KMS-11 (cell line): ENCODE measurements around the gene THY1.
A peak's percentile ranks its signal among the peaks of the same experiment; 100 is the strongest.
"Not testable (repeated sequence)": the region's sequence is repeated elsewhere in the genome, so short reads cannot be mapped to it uniquely, and the experiment has no call there.

Experiments used
- H2AFZ ChIP-seq: fragments of 200-600 bp; sonication (generic); 2 replicates; pipeline ENCODE4 v1.6.1; 2016; ENCODE audit warnings: antibody characterized with exemption, mixed run types, low read depth
- H3K27ac ChIP-seq: fragments of 200-600 bp; sonication (generic); 2 replicates; pipeline ENCODE4 v1.6.1; 2016; ENCODE audit warnings: mild to moderate bottlenecking, mixed run types
- H3K27me3 ChIP-seq: fragments of 200-600 bp; sonication (generic); 2 replicates; pipeline ENCODE4 v1.6.1; 2017; ENCODE audit warnings: mild to moderate bottlenecking, low read depth, mixed run types, moderate library complexity; ENCODE audit not compliant: insufficient read depth
- H3K36me3 ChIP-seq: fragments of 200-600 bp; sonication (generic); 2 replicates; pipeline ENCODE4 v1.6.1; 2017; ENCODE audit warnings: mild to moderate bottlenecking, mixed run types; ENCODE audit not compliant: insufficient read depth
- H3K4me1 ChIP-seq: fragments of 200-600 bp; sonication (generic); 2 replicates; pipeline ENCODE4 v1.6.1; 2016; ENCODE audit warnings: mild to moderate bottlenecking, low read depth, mixed run types; ENCODE audit not compliant: poor library complexity, severe bottlenecking
- H3K4me2 ChIP-seq: fragments of 200-600 bp; sonication (generic); 2 replicates; pipeline ENCODE4 v1.7.0; 2016; ENCODE audit warnings: mild to moderate bottlenecking, mixed run types
- H3K4me3 ChIP-seq: fragments of 200-600 bp; sonication (generic); IDR thresholded peaks from 2 replicates; pipeline ENCODE4 v1.6.1; 2017; ENCODE audit warnings: low read depth, low read length, mixed read lengths; ENCODE audit not compliant: insufficient read depth
- H3K79me2 ChIP-seq: fragments of 200-600 bp; sonication (generic); 2 replicates; pipeline ENCODE4 v1.6.1; 2016; ENCODE audit warnings: low read depth, mixed run types; ENCODE audit not compliant: insufficient read depth
- H3K9ac ChIP-seq: fragments of 200-600 bp; sonication (generic); 2 replicates; pipeline ENCODE4 v1.6.1; 2016; ENCODE audit warnings: mild to moderate bottlenecking, mixed run types
- H4K20me1 ChIP-seq: fragments of 200-600 bp; sonication (generic); 2 replicates; pipeline ENCODE4 v1.6.1; 2016; ENCODE audit warnings: mild to moderate bottlenecking, mixed run types; ENCODE audit not compliant: insufficient read depth
- TF ChIP-seq, protein P1 (sequence below): fragments of 200-600 bp; sonication (generic); conservative IDR thresholded peaks from 2 replicates; pipeline ENCODE4 v1.6.1; 2017; ENCODE audit warnings: low read depth, mild to moderate bottlenecking, antibody characterized with exemption, low read length, moderate library complexity, mixed read lengths

THY1 gene

DNA sequence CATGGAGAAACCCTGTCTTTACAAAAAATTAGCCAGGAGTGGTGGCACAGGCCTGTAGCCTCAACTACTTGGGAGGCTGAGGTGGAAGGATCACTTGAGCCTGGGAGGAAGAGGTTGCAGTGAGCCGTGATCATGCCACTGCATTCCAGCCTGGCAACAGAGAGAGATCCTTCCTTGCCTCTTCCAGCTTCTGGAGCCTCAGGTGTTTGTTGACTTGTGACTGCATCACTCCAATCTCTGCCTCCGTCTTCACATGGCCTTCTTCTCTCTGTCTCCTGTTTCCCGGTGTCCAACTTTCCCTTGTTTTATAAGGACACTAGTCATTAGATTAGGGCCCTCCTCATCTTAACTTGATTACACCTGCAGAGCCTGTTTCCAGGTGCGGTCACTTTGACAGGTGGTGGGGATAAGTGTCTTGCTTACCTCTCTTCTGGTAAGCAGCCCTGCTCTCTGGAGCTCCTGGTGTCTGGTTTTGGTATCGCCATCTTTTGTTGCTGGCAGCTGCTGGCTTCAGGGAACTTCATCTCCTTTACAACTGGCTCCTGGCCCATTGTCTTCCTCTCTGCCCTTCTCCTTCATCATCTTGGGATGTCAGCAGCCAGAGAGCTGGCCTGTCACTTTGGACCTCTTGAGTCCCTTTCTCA, 33.2 kb downstream of the THY1 start:
- H3K4me1 ChIP-seq, result no peaks in the 10 kb centered on the region
- H3K9ac ChIP-seq, result no peak overlapping the region
- no peak overlapping the region for H3K4me3 ChIP-seq
- no peaks in the 10 kb centered on the region for H3K79me2 ChIP-seq
- no peaks in the 10 kb centered on the region for H3K36me3 ChIP-seq
- H3K27me3 ChIP-seq, result no peaks in the 10 kb centered on the region
- no peak overlapping the region for H3K27ac ChIP-seq
- no peaks in the 10 kb centered on the region for H4K20me1 ChIP-seq
- no peak overlapping the region for H2AFZ ChIP-seq
- no peak overlapping the region for H3K4me2 ChIP-seq
- TF ChIP-seq, protein P1, sequence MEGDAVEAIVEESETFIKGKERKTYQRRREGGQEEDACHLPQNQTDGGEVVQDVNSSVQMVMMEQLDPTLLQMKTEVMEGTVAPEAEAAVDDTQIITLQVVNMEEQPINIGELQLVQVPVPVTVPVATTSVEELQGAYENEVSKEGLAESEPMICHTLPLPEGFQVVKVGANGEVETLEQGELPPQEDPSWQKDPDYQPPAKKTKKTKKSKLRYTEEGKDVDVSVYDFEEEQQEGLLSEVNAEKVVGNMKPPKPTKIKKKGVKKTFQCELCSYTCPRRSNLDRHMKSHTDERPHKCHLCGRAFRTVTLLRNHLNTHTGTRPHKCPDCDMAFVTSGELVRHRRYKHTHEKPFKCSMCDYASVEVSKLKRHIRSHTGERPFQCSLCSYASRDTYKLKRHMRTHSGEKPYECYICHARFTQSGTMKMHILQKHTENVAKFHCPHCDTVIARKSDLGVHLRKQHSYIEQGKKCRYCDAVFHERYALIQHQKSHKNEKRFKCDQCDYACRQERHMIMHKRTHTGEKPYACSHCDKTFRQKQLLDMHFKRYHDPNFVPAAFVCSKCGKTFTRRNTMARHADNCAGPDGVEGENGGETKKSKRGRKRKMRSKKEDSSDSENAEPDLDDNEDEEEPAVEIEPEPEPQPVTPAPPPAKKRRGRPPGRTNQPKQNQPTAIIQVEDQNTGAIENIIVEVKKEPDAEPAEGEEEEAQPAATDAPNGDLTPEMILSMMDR, result peak; percentile 43

DNA sequence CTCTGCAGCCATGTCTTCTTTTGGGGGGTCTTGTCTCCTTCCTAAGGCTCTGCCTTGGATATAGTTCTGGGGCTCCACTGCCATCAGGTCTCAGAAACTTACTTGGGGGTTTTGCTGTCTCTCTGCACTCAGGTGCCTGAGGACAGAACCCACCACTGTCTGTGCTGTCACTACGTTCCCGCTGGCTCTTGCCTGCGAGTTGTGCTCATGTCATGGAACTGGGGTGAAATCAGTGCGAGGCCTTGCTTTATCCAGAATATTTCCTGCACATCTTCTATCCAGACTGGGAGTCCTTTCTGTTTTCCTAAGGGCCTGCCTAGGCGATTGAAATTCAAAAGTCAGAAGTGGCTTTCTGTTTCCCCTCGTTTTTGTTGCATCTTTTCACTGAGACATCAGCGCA, 34.9 kb downstream of the THY1 start:
- Histone ChIP-seq H3K36me3 (no peaks in the 10 kb centered on the region), H3K4me1 (no peaks in the 10 kb centered on the region), H3K9ac (no peak overlapping the region), H4K20me1 (no peaks in the 10 kb centered on the region), H3K27me3 (no peaks in the 10 kb centered on the region), H3K79me2 (no peaks in the 10 kb centered on the region), H3K4me2 (no peak overlapping the region), H3K27ac (no peak overlapping the region), H2AFZ (no peak overlapping the region), H3K4me3 (no peak overlapping the region)
- TF ChIP-seq, protein P1, result no peak

DNA sequence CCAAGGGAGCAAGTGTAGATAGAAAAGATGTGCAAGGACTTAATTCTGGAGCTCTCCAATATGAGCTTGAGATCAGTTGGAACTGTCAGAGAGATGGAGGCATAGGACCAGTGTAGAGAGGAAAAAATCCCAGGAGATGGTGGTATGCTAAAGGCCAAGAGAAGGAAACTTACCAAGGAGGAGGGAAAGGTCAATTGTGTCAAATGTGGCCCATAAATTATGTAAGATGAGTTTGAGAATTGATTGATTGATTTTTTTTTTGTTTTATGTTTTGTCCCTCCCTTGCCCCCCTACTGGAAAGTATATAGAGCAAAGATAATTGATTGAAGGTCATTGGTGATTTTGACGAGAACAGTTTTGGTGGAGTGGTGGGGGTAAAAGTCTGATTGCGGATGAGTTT, 38.6 kb downstream of the THY1 start:
- TF ChIP-seq, protein P1, result no peak

DNA sequence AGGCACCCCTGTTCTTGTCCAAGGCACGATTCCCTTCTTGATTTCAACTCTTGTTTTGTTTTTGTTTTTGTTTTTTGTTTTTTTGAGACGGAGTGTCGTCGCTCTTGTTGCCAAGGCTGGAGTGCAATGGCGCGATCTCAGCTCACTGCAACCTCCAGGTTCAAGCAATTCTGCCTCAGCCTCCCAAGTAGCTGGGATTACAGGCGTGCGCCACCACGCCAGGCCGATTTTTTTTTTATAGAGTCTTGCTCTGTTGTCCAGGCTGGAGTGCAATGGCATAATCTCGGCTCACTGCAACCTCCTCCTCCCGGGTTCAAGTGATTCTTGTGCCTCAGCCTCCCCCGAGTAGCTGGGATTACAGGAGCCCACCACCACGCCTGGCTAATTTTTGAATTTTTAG, 40.5 kb downstream of the THY1 start:
- not testable (repeated sequence) for H3K27me3 ChIP-seq

More for the DNA sequence above, 38.6 kb downstream of the THY1 start:
- Histone ChIP-seq H3K27ac (no peak overlapping the region), H3K4me2 (no peak overlapping the region), H3K9ac (no peak overlapping the region), H3K4me3 (no peak overlapping the region), H3K36me3 (no peaks in the 10 kb centered on the region), H3K4me1 (peaks cover 3% of the 10 kb centered on the region), H3K79me2 (no peaks in the 10 kb centered on the region), H4K20me1 (no peaks in the 10 kb centered on the region), H3K27me3 (no peaks in the 10 kb centered on the region), H2AFZ (no peak overlapping the region)

DNA sequence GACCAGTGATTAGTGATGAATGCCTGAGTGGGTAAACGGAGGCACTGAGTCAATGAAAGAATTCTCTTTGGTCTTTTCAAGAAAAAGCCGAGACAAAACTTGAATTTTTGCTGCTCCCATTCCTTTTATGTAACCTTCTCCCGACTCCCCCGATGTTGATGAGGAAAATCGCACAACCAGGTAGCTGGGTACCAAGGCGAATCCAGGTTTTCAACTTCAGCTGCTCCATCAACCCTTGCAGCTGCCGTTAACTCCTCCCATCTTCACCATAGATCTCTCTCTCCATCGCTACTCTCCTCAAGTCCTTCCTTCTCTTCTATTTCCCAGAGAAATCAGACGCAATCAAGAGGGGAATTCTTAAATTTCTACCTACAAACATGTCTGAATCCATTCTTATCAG, 40.9 kb downstream of the THY1 start:
- Histone ChIP-seq H3K79me2 (no peaks in the 10 kb centered on the region), H3K27me3 (no peaks in the 10 kb centered on the region), H3K4me1 (peaks cover 3% of the 10 kb centered on the region), H3K9ac (peak overlapping the region; percentile 89), H2AFZ (peak overlapping the region; percentile 81), H3K36me3 (no peaks in the 10 kb centered on the region), H4K20me1 (no peaks in the 10 kb centered on the region), H3K27ac (peak overlapping the region; percentile 63), H3K4me3 (no peak overlapping the region), H3K4me2 (peak overlapping the region; percentile 69)
- TF ChIP-seq, protein P1, result no peak

More for the DNA sequence above, 40.5 kb downstream of the THY1 start:
- not testable (repeated sequence) for H3K36me3 ChIP-seq, H3K79me2 ChIP-seq, H3K4me3 ChIP-seq, H3K4me1 ChIP-seq, H4K20me1 ChIP-seq, H2AFZ ChIP-seq, H3K27ac ChIP-seq
- H3K4me2 ChIP-seq, result peak overlapping the region; percentile 69
- peak overlapping the region; percentile 89; the same call in 1 of the 2 replicates for H3K9ac ChIP-seq
